H9 (cell line): Measurements from ENCODE around the gene TBC1D19. TPM values are rescaled to one million over a fixed set of nuclear protein-coding genes. Genes with fewer than 3 reads are reported as not detected.

Experiments used
- DNase-seq: peaks from one replicate; pipeline ENCODE4 v3.0.0-alpha.2; 2017
- H2AFZ ChIP-seq: one replicate; pipeline ENCODE4 v1.6.1; 2013; ENCODE audit warnings: mild to moderate bottlenecking, low read length, control low read depth, moderate library complexity
- H2AK5ac ChIP-seq: 2 replicates; pipeline ENCODE4 v1.6.1; 2013; ENCODE audit warnings: low read length, control low read depth, mixed read lengths; ENCODE audit not compliant: insufficient read length
- H2BK120ac ChIP-seq: one replicate; pipeline ENCODE4 v1.6.1; 2013; ENCODE audit warnings: low read depth, mild to moderate bottlenecking, low read length, control low read depth, inconsistent platforms; ENCODE audit not compliant: poor library complexity, severe bottlenecking
- H2BK12ac ChIP-seq: 2 replicates; pipeline ENCODE4 v1.6.1; 2013; ENCODE audit warnings: low read length, control low read depth, mixed read lengths, low read depth; ENCODE audit not compliant: insufficient read length
- H2BK15ac ChIP-seq: 2 replicates; pipeline ENCODE4 v1.6.1; 2013; ENCODE audit warnings: low read depth, low read length, control low read depth
- H2BK20ac ChIP-seq: one replicate; pipeline ENCODE4 v1.6.1; 2013; ENCODE audit warnings: low read depth, mild to moderate bottlenecking, low read length, control low read depth, inconsistent platforms; ENCODE audit not compliant: poor library complexity, severe bottlenecking
- H2BK5ac ChIP-seq: 2 replicates; pipeline ENCODE4 v1.6.1; 2013; ENCODE audit warnings: low read length, control low read depth, mixed read lengths; ENCODE audit not compliant: insufficient read length
- H3K14ac ChIP-seq: 2 replicates; pipeline ENCODE4 v1.6.1; 2013; ENCODE audit warnings: low read length, control low read depth; ENCODE audit not compliant: insufficient read depth
- H3K18ac ChIP-seq: 2 replicates; pipeline ENCODE4 v1.6.1; 2013; ENCODE audit warnings: low read depth, mild to moderate bottlenecking, mixed read lengths, low read length, control low read depth; ENCODE audit not compliant: insufficient read length
- H3K23ac ChIP-seq: 2 replicates; pipeline ENCODE4 v1.6.1; 2013; ENCODE audit warnings: low read length, control low read depth, mixed read lengths, low read depth; ENCODE audit not compliant: insufficient read length
- H3K23me2 ChIP-seq: 2 replicates; pipeline ENCODE4 v1.6.1; 2013; ENCODE audit warnings: low read depth, mild to moderate bottlenecking, mixed read lengths, low read length, control low read depth; ENCODE audit not compliant: insufficient read length, poor library complexity, severe bottlenecking
- H3K27ac ChIP-seq: 2 replicates; pipeline ENCODE4 v1.5.1; 2013; ENCODE audit warnings: low read length, control low read depth, mixed read lengths, low read depth; ENCODE audit not compliant: insufficient read length
- H3K27me3 ChIP-seq: 2 replicates; pipeline ENCODE4 v1.6.1; 2013; ENCODE audit warnings: low read length, control low read depth, inconsistent platforms; ENCODE audit not compliant: insufficient read depth
- H3K4ac ChIP-seq: 2 replicates; pipeline ENCODE4 v1.6.1; 2013; ENCODE audit warnings: low read depth, mild to moderate bottlenecking, control low read depth, inconsistent platforms, low read length, moderate library complexity
- H3K4me1 ChIP-seq: 2 replicates; pipeline ENCODE4 v1.6.1; 2013; ENCODE audit warnings: low read length, control low read depth, inconsistent platforms; ENCODE audit not compliant: insufficient read depth
- H3K4me2 ChIP-seq: 2 replicates; pipeline ENCODE4 v1.6.1; 2013; ENCODE audit warnings: low read length, control low read depth, mixed read lengths; ENCODE audit not compliant: insufficient read length, insufficient read depth
- H3K56ac ChIP-seq: 2 replicates; pipeline ENCODE4 v1.6.1; 2013; ENCODE audit warnings: low read depth, mild to moderate bottlenecking, mixed read lengths, low read length, control low read depth; ENCODE audit not compliant: insufficient read length
- H3K79me1 ChIP-seq: 2 replicates; pipeline ENCODE4 v1.6.1; 2013; ENCODE audit warnings: low read depth, mild to moderate bottlenecking, moderate library complexity, low read length, control low read depth, inconsistent platforms; ENCODE audit not compliant: insufficient read depth, poor library complexity, severe bottlenecking
- H3K79me2 ChIP-seq: 2 replicates; pipeline ENCODE4 v1.6.1; 2013; ENCODE audit warnings: low read length, control low read depth, inconsistent platforms; ENCODE audit not compliant: insufficient read depth
- H3K9ac ChIP-seq: 2 replicates; pipeline ENCODE4 v1.6.1; 2013; ENCODE audit warnings: low read length, control low read depth, mixed read lengths; ENCODE audit not compliant: insufficient read length; ENCODE audit errors: extremely low read depth
- H3K9me3 ChIP-seq: one replicate; pipeline ENCODE4 v1.6.1; 2013; ENCODE audit warnings: low read depth, low read length, inconsistent platforms; ENCODE audit not compliant: control insufficient read depth
- H3T11ph ChIP-seq: one replicate; pipeline ENCODE4 v1.6.1; 2013; ENCODE audit warnings: mild to moderate bottlenecking, low read length, control low read depth, inconsistent platforms
- H4K20me1 ChIP-seq: one replicate; pipeline ENCODE4 v1.6.1; 2013; ENCODE audit not compliant: control insufficient read depth, insufficient read length, insufficient read depth
- H4K5ac ChIP-seq: 2 replicates; pipeline ENCODE4 v1.6.1; 2013; ENCODE audit warnings: low read depth, mild to moderate bottlenecking, mixed read lengths, low read length, control low read depth; ENCODE audit not compliant: insufficient read length
- H4K8ac ChIP-seq: replicated peaks from 2 replicates; pipeline ENCODE4 v1.6.1; 2013; ENCODE audit warnings: low read length, control low read depth, mixed read lengths, low read depth; ENCODE audit not compliant: insufficient read length
- H4K91ac ChIP-seq: 2 replicates; pipeline ENCODE4 v1.6.1; 2013; ENCODE audit warnings: low read depth, mild to moderate bottlenecking, moderate library complexity, mixed read lengths, low read length, control low read depth; ENCODE audit not compliant: insufficient read length
- H3K27ac Mint-ChIP-seq, 3 experiments: 2 replicates in 2 of 3; 3 replicates in 1 of 3; pipeline ENCODE4 v1.8.0; 2020 to 2021; ENCODE audit warnings: mixed read lengths in 3 of 3, mild to moderate bottlenecking in 1 of 3, moderate library complexity in 1 of 3
- H3K27me3 Mint-ChIP-seq: 2 replicates; pipeline ENCODE4 v1.8.0; 2021; ENCODE audit warnings: low read depth, mild to moderate bottlenecking, moderate library complexity, mixed read lengths
- H3K36me3 Mint-ChIP-seq, 3 experiments: 2 replicates in 2 of 3; 3 replicates in 1 of 3; pipeline ENCODE4 v1.8.0; 2020 to 2021; ENCODE audit warnings: low read depth in 3 of 3, mixed read lengths in 3 of 3; ENCODE audit not compliant: insufficient read depth in 1 of 3
- H3K4me1 Mint-ChIP-seq, 2 experiments: 2 replicates each; pipeline ENCODE4 v1.8.0; 2020; ENCODE audit warnings: mixed read lengths in 2 of 2
- H3K4me3 Mint-ChIP-seq, 2 experiments: 2 replicates in 1 of 2; 3 replicates in 1 of 2; pipeline ENCODE4 v1.8.0; 2020 to 2021; ENCODE audit warnings: mild to moderate bottlenecking in 2 of 2, mixed read lengths in 2 of 2, moderate library complexity in 1 of 2
- H3K9me3 Mint-ChIP-seq, 2 experiments: 2 replicates in 1 of 2; 3 replicates in 1 of 2; pipeline ENCODE4 v1.8.0; 2020; ENCODE audit warnings: mild to moderate bottlenecking in 2 of 2, mixed read lengths in 2 of 2, moderate library complexity in 1 of 2
- CTCF ChIP-seq: fragments of 200-600 bp; sonication (generic); conservative IDR thresholded peaks from 3 replicates; pipeline ENCODE4 v1.8.0; 2021; ENCODE audit warnings: antibody characterized with exemption, mild to moderate bottlenecking
- WGBS: extraction: QIAGEN DNeasy Blood & Tissue Kit; methylation state at CpG from one replicate; pipeline ENCODE4 v1.1.7; 2013; ENCODE audit warnings: missing lambda C conversion rate, low lambda C conversion rate, mixed read lengths; ENCODE audit not compliant: insufficient read length; ENCODE audit errors: extremely low coverage; 5-methylcytosine and 5-hydroxymethylcytosine counted together
- total RNA-seq: library from RNA; stranded (reverse); gene quantifications from 2 replicates; pipeline ENCODE4 v1.2.1, GENCODE V29; 2021

The TBC1D19 gene
- total RNA-seq, 1 experiment from 2014 or later: 3.2 TPM

- Histone ChIP-seq H2BK12ac (no peak overlapping the region), H4K8ac (no peak overlapping the region), H3K27ac (no peak overlapping the region), H3K27me3 (no peaks in the 10 kb centered on the region), H2AK5ac (no peak overlapping the region), H3K4ac (no peak overlapping the region), H3T11ph (no peak overlapping the region), H2BK120ac (no peak overlapping the region), H3K9me3 (no peaks in the 10 kb centered on the region), H3K4me2 (no peak overlapping the region), H4K5ac (no peak overlapping the region), H4K20me1 (no peaks in the 10 kb centered on the region), H3K18ac (no peak overlapping the region), H3K23ac (no peak overlapping the region), H2BK5ac (no peak overlapping the region), H3K14ac (no peak overlapping the region), H3K23me2 (no peaks in the 10 kb centered on the region), H3K9ac (no peak overlapping the region), H3K79me2 (no peaks in the 10 kb centered on the region), H2AFZ (no peak overlapping the region), H3K79me1 (no peaks in the 10 kb centered on the region), H2BK20ac (no peak overlapping the region), H4K91ac (no peak overlapping the region), H3K56ac (no peak overlapping the region), H3K4me1 (no peaks in the 10 kb centered on the region), H2BK15ac (no peak overlapping the region)
- Mint-ChIP-seq H3K9me3 (peaks cover 0 to 3% of the 10 kb centered on the region in 2 experiments; a peak in 1 of 5 replicates), H3K4me1 (peaks cover 10% of the 10 kb centered on the region in 2 experiments), H3K27ac (no peak overlapping the region), H3K27me3 (no peaks in the 10 kb centered on the region), H3K4me3 (no peak overlapping the region), H3K36me3 (no peaks in the 10 kb centered on the region)
- peak; percentile 27 for DNase-seq
- no peak for TF ChIP-seq CTCF
- WGBS: no CpG with 5 or more reads among the region's 26 CpGs
Measured at GRCh38 chr4:26804451-26804850, 220.6 kb downstream of the TBC1D19 start.
